Right atrium auricular region (tissue), 2 donors: Measurements from ENCODE around the gene SFRP4. TPM values are rescaled to one million over a fixed set of nuclear protein-coding genes. Genes with fewer than 3 reads are reported as not detected.

Source experiments
- DNase-seq: peaks from one replicate; pipeline ENCODE4 v3.0.0-alpha.2; 2019; ENCODE audit warnings: low spot score
- H3K27ac ChIP-seq, 2 donors: fragments of 200-600 bp; sonication (generic); 1 replicate in 1 of 2; 2 replicates in 1 of 2; pipeline ENCODE4 v1.5.1; 2016 to 2019
- H3K27me3 ChIP-seq, 2 donors: fragments of 200-600 bp; sonication (generic); one replicate each; pipeline versions ENCODE4 v1.5.1 to v1.6.0; 2017 to 2019
- H3K36me3 ChIP-seq: fragments of 200-600 bp; sonication (generic); one replicate; pipeline ENCODE4 v1.5.1; 2016
- H3K4me1 ChIP-seq, 2 donors: fragments of 200-600 bp; sonication (generic); one replicate each; pipeline versions ENCODE4 v1.5.1 to v1.6.0; 2017 to 2019
- H3K4me3 ChIP-seq, 2 donors: fragments of 200-600 bp; sonication (generic); 1 replicate in 1 of 2; 2 replicates in 1 of 2; pipeline ENCODE4 v1.5.1; 2017 to 2019; ENCODE audit warnings: mild to moderate bottlenecking in 1 of 2, moderate library complexity in 1 of 2
- H3K9me3 ChIP-seq, 2 donors: fragments of 200-600 bp; sonication (generic); one replicate each; pipeline ENCODE4 v1.5.1; 2019
- total RNA-seq, 2 donors: library from RNA; depleted of rRNA; stranded (reverse); fragments of >200 nt; gene quantifications; one replicate each; pipeline ENCODE4 v1.1.0, GENCODE V29; 2016
- TF ChIP-seq, protein P1 (sequence below), 2 donors: fragments of 200-600 bp; sonication (generic); IDR thresholded peaks; one replicate each; pipeline ENCODE4 v1.5.1; 2019; ENCODE audit warnings: antibody characterized with exemption in 2 of 2

SFRP4 gene
- total RNA-seq, result 10 to 100 TPM in 1 of 2 donors, 1 to 10 TPM in 1; 5.0 to 11.9 TPM

DNA sequence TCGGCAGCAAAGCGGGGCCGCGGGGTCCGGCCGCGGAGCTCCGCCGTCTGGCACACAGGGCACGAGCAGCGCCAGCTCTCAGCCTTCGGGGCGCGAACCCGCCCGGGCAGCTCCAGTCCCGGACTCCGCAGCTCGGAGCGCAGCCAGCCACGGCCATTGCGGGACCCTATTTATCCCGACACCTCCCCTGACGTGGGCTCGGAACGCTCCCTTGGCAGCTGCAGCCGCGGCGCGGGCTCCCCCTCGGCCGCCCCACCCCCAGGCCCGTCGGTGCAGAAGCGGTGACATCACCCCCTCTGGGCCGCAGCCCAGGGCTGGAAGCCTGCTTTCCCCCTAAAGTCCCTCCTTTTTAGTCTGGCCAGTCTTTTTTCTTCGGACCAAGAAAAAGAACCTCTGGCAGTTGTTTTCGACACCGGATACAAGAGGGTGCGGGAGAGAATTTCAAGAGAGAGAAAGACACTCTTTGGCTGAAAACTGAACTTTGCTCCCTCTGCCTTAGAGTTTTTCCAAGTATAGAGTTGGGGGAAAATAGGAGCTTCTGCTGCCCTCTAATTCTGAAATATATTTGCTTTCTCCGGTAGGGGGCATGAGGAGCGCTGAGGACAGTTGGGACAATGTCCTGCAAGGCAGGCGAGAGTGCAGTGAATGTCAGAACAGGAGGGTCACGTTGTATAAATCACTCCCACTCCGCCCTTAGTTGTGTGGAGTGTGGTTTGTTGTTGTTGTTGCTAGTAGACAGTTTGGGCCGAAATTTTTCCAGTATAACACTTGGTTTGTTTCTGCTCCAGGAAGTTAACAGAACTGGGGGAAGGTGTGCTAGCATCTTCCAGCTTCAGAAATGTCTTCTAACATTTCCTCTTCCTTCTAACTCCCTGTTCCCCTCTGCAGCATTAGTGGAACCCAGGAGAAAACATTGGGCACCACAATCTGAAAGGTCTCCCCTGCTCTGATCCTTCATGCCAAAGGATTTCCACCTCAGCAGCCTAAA lies at the start of gene SFRP4:
Gene SFRP4 (minus strand): TSS at position 145 of the 988 bp plus-strand sequence. CDS start 280 bp downstream, outside the sequence.
- H3K4me1 ChIP-seq, result peaks cover 0 to 34% of the 10 kb centered on the region in 2 donors
- DNase-seq, result no peak

GRCh38 chr7:37964196-37964595 lies 47.6 kb upstream of the SFRP4 start:
- H3K27me3 ChIP-seq, result no peaks in the 10 kb centered on the region
- TF ChIP-seq, protein P1, sequence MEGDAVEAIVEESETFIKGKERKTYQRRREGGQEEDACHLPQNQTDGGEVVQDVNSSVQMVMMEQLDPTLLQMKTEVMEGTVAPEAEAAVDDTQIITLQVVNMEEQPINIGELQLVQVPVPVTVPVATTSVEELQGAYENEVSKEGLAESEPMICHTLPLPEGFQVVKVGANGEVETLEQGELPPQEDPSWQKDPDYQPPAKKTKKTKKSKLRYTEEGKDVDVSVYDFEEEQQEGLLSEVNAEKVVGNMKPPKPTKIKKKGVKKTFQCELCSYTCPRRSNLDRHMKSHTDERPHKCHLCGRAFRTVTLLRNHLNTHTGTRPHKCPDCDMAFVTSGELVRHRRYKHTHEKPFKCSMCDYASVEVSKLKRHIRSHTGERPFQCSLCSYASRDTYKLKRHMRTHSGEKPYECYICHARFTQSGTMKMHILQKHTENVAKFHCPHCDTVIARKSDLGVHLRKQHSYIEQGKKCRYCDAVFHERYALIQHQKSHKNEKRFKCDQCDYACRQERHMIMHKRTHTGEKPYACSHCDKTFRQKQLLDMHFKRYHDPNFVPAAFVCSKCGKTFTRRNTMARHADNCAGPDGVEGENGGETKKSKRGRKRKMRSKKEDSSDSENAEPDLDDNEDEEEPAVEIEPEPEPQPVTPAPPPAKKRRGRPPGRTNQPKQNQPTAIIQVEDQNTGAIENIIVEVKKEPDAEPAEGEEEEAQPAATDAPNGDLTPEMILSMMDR (IDR thresholded peaks at IDR 0.05), result no peak
- no peaks in the 10 kb centered on the region for H3K4me1 ChIP-seq
- H3K27ac ChIP-seq, result no peak overlapping the region
- no peaks in the 10 kb centered on the region for H3K9me3 ChIP-seq
- H3K36me3 ChIP-seq, result no peaks in the 10 kb centered on the region
- no peak for DNase-seq
- H3K4me3 ChIP-seq, result no peak overlapping the region

More for the DNA sequence above, at the start of gene SFRP4:
- Histone ChIP-seq H3K4me3 (peak within 1 kb of the TSS; percentile 43 to 61), H3K27ac (peak within 1 kb of the TSS; percentile 74 to 77), H3K36me3 (no peaks in the 10 kb centered on the region), H3K27me3 (no peaks in the 10 kb centered on the region), H3K9me3 (no peaks in the 10 kb centered on the region)
- TF ChIP-seq, protein P1 (IDR thresholded peaks at IDR 0.05), result peak; percentile 44 to 79

- no peak for DNase-seq
- H3K9me3 ChIP-seq, result no peaks in the 10 kb centered on the region
- no peak overlapping the region for H3K27ac ChIP-seq
- no peak overlapping the region for H3K4me3 ChIP-seq
- H3K36me3 ChIP-seq, result no peaks in the 10 kb centered on the region
- TF ChIP-seq, protein P1 (IDR thresholded peaks at IDR 0.05), result no peak
- no peaks in the 10 kb centered on the region for H3K27me3 ChIP-seq
- no peaks in the 10 kb centered on the region for H3K4me1 ChIP-seq
Observed at GRCh38 chr7:37961251-37961650, 44.6 kb upstream of the SFRP4 start.

GRCh38 chr7:37960483-37960882 lies 43.9 kb upstream of the SFRP4 start:
- no peak for DNase-seq
- Histone ChIP-seq H3K4me1 (no peaks in the 10 kb centered on the region), H3K36me3 (no peaks in the 10 kb centered on the region), H3K4me3 (no peak overlapping the region), H3K27ac (no peak overlapping the region), H3K9me3 (no peaks in the 10 kb centered on the region), H3K27me3 (no peaks in the 10 kb centered on the region)
- TF ChIP-seq, protein P1 (IDR thresholded peaks at IDR 0.05), result no peak

GRCh38 chr7:37957221-37957970 lies 40.8 kb upstream of the SFRP4 start:
- Histone ChIP-seq H3K4me3 (no peak overlapping the region), H3K27me3 (no peaks in the 10 kb centered on the region), H3K36me3 (no peaks in the 10 kb centered on the region), H3K27ac (no peak overlapping the region), H3K9me3 (no peaks in the 10 kb centered on the region), H3K4me1 (no peaks in the 10 kb centered on the region)
- no peak for DNase-seq
- TF ChIP-seq, protein P1 (IDR thresholded peaks at IDR 0.05), result no peak
